HG02981 (cell line): Measurements from ENCODE around the gene RNU1-3.
"Not testable (repeated sequence)": the region's sequence is repeated elsewhere in the genome, so short reads cannot be mapped to it uniquely, and the experiment has no call there.

Source experiments
- ATAC-seq: cut with Tn5 transposase; IDR thresholded peaks from one replicate; pipeline ENCODE4 v1.9.1; 2021; ENCODE audit warnings: mild to moderate bottlenecking, moderate library complexity; ENCODE audit not compliant: unreplicated experiment

Gene RNU1-3

DNA sequence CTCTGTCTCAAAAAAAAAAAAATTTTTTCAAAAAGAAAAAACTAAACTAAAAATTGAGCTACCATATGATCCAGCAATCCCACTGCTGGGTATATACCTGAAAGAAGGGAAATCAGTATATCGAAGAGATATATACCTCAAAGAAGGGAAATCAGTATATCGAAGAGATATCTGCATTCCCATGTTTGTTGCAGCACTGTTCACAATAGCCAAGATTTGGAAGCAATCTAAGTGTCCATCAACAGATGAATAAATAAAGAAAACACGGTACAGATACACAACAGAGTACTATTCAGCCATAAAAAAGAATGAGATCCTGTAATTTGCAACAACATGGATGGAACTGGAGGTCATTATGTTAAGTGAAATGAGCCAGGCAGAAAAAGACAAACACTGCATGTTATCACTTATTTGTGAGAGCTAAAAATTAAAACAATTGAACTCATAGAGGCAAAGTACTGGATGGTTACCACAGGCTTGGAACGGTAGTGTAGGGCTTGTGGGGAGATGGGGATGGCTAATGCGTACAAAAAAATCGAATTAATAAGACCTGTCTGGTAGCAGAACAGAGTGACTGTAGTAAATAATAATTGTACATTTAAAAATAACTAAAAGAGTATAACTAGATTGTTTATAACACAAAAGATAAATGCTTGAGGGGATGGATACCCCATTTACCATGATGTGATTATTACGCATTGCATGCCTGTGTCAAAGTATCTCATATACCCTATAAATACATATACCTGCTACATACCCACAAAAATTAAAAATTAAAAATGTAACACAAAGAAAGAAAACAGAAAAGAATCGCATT, 25.4 kb downstream of the RNU1-3 start:
- not testable (repeated sequence) for ATAC-seq

DNA sequence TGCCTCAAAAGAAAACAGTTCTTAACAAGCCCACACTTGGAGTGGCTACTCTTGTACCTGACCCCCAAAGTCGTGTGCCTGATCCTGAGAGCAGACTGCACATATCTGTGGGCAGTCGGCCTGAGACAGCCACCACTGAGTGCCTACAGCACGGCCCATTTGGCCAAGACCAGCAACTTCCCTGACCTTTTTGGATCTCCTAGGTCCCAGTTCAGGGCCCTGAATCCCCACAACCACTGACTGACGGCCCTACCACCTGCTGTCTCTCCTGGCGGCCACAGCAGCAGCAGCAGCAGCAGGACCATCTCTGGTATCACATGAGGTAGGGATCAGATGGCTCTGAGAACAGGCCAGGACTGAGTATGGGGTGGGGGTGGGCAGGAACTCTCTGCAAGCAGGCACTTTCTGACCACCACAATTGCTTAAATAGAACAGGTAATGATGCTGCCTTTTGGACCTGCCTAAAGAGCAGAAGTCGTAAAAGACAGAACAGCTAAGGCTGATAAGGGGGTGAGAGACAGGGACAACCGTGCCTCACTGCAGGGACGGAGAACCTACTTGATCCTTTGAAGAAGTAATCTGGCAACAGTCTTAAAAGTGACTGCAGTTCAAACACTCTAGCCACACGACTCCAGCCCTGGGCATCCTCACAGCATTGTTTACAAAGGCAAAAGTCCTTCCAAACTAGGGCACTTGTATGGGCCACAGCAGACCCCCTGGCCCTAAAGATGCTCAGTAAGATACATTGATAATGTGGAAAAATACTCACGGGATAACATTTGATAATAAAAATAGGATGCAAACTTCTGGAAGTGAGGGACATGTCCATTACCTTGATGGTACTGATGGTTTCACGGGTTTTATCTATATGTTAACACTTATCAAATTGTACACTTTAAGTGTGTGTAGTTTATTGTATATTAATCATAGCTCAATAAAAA, 27.4 kb downstream of the RNU1-3 start:
- not testable (repeated sequence) for ATAC-seq

DNA sequence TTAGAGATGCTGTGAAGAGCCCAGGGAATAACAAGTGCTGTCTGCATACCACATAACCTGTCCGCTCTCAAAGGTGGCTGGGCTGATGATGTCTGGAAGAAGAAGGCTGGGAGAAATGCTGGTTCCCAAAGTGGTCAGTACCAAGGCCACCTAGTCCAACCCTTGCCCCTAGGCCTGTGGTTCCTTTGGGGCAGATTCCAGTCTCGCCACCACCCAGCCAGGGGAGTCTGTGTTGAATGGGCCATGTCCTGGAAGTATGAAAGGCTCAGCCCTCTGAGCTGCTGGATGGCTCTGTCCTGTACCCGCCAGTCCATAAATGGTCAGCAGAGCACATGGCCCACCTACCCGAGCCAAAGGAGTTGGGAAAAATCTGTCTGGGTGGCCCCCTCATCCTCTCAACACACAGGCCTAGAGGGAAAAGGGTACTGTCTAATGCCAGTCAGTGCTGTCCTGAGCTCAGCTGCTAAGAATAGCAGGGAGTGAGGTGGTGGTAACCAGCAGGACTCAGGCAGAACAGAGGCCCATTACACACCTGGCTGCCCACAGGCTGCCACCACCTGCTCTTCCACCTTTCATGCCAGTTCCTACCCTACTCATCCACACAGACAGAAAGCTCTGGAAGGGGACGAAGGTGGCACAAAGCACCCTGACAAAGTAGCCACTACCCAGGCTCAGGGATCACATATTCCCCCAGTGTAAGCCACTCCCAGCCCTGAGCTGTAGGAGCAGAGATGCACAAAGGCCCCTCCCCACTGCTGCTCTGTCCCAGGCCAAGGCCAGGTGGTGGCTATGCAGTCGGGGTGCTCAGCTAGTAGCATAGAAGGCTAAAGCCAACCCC, 28.6 kb downstream of the RNU1-3 start:
- not testable (repeated sequence) for ATAC-seq

DNA sequence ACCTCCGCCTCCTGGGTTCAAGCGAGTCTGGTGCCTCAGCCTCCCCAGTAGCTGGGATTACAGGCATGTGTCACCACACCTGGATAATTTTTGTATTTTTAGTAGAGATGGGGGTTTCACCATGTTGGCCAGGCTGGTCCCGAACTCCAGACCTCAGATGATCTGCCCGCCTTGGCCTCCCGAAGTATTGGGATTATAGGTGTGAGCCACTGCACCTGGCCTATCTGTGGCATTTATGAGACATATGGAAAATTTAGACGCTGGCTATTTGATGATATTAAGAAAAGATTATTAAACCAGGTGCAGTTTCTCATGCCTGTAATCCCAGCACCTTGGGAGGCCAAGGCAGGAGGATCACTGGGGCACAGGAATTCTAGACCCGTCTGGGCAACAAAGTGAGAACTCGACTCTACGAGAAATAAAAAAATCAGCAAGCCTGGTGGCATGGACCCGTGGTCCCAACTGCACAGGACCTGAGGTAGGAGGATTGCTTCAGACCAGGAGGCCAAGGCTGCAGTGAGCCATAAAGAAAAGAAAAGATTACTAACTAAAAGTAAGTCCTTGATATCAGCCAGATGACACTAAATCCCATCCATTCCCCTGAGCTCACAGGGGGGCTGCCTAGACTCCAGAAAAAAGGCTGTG, 30.1 kb downstream of the RNU1-3 start:
- ATAC-seq = not testable (repeated sequence)

DNA sequence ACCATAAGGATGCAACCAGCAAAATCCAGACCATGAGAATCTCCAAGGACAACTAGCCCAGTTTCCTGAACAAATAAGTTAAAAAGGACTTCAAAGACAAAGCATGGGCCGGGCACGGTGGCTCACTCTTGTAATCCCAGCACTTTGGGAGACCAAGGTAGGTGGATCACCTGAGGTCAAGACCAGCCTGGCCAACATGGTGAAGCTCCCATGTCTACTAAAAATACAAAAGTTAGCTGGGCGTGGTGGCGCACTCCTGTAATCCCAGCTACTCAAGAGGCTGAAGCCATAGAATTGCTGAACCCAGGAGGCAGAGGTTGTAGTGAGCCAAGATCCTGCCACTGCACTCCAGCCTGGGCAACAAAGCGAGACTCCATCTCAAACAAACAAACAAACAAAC, 30.8 kb downstream of the RNU1-3 start:
- not testable (repeated sequence) for ATAC-seq

DNA sequence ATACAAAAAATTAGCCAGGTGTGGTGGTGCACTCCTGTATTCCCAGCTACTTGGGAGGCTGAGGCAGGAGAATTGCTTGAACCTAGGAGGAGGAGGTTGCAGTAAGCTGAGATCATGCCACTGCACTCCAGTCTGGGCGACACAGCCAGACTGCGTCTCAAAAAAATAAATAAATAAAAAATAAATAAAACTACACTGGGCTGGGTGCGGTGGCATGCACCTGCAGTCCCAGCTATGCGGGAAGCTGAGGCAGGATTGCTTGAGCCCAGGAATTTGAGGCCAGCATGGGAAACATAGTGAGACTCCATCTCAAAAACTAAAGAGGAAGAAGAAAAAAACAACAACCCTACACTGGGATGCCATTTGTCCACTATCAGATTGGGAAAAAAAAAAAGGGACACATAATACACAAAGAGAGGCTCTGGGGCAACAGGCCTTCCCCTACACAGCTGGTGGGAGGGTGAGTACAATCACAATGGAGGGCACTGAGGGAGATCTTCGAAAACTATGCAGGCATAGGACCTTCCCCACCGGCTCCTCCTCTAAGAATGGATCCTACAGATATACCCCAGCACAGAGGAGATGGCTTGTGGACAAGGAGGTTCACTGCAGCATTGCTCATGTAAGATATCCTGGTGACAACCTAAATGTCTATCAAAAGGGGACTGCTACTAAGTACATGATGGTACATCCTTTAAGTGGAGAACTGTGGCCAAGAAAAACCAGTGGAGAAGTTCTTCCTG, 33.0 kb downstream of the RNU1-3 start:
- ATAC-seq = not testable (repeated sequence)

DNA sequence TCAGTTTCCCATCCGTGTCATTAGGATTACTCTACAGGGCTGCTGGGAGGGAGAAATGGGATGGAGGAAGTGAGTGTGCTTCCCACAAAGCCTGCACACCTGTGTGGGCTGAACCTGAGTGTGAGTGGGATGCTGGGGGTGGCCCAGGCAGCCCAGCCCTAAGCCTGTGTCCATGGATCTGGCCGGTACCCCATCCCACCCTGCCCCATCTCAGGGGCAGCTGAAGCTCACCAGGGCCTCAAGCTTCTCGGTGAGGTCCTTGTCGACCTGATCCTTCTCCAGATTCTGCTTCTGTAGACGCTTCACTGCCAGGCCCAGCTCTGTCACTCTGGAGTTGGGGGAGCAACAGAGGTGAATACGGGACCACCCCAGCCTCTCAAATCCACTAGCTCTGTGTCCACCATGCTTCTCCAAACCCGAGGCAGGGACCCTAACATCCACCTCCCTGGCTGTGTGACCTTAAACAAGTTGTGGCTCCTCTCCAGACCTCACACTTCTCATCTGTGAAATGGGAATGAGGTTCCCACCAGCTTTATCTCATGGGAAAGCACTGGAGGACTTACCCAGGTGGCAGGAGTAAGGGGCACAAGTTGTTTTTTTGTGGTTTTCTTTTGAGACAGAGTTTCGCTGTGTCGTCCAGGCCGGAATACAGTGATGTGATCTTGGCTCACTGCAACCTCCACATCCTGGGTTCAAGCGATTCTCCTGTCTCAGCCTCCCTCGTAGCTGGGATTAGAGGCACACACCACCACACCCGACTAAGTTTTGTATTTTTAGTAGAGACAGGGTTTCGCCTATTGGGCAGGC, 34.5 kb downstream of the RNU1-3 start:
- ATAC-seq = not testable (repeated sequence)

DNA sequence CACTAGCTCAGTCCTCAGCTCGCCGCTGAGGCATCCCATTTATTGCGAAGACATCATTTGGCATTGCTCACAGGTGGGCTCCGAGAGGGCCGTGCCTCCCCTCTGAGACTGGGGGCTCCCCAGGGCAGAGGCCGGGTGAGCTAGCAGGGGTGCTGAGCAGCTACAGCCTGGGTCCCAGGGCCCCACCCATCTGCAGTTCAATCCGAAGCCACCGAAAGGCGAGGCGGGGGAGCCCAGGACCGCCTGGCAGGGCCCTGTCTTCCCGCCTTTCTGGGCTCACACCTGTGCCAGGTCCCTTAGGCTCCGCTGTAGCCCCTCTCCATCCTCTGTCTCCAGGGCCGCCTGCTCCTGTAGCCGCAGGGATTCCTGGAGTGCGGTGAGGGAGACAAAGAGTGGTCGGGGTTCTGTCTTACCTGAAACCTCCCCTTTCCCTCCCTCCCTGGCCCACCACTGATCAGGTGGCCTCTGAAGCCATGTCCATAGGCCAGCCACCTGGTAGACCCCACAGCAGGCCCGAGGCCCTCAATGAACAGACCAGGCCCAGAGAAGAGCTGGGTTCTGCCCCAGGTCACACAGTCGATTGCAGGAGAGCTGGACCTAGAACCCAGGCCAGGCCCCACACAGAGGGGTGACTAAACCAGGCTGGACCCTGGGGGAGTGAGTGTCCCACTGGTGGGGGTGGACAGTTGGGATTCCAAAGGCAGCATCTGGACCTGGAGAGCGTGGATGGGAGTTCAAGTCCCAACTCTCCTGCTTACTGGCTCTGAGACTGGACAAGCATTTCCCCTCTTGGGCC, 35.3 kb downstream of the RNU1-3 start:
- no peak for ATAC-seq

DNA sequence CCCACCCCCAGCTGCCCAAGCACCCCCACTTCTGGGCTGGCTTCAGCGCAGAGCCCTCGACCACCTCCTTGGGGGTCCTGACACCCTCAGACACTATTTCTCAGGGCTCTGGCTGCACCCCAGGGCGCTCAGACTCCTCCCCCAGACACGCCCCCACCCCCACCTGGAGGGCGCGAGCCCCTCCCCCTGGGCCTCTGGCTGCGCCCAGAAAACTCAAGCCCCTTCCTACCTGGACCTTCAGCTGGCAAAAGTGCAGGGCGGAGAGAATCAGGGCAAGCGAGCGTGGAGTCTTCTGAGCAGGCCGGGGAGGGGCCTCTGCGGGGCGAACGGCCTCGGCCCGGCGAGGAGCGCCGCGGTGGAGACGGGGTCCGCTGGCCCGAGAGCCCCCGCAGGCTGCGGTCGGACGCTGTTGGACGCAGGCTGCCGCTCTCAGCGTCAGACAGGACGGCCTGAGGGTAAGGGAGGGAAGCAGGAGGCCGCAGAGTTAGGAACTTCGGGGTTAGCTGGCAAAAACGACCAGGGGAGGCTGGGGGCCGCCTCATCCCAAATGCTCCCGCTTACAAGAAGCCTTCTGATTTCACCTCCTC, 36.0 kb downstream of the RNU1-3 start:
- ATAC-seq = no peak

DNA sequence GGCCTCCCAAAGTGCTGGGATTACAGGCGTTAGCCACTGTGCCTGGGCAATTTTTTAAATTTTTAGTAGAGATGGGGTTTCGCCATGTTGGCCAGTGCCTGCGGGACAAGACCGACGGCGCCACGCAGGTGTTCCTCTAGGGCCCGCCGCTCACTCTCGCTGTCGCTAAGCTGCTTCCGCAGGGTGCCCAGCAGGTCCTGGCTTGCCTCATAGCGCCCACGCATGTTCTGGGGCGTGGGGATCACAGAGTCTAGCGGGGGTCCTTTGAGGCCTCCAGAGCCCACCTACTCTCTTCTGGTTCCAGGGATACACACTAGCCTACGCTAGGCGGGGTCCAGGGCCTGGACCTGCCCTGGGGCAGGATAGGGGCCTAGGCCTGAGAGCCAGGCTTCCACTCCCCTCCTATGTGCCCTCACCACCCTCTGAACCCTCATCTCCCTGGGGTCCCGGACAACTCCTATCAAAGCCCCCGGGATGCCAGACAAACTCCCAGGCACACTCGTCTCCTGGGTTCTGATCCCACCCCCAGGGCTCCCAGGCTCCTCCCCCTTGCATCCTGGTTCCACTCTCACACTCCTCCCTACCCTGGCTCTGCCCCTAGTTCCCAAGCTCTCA, 36.7 kb downstream of the RNU1-3 start:
- ATAC-seq = not testable (repeated sequence)

DNA sequence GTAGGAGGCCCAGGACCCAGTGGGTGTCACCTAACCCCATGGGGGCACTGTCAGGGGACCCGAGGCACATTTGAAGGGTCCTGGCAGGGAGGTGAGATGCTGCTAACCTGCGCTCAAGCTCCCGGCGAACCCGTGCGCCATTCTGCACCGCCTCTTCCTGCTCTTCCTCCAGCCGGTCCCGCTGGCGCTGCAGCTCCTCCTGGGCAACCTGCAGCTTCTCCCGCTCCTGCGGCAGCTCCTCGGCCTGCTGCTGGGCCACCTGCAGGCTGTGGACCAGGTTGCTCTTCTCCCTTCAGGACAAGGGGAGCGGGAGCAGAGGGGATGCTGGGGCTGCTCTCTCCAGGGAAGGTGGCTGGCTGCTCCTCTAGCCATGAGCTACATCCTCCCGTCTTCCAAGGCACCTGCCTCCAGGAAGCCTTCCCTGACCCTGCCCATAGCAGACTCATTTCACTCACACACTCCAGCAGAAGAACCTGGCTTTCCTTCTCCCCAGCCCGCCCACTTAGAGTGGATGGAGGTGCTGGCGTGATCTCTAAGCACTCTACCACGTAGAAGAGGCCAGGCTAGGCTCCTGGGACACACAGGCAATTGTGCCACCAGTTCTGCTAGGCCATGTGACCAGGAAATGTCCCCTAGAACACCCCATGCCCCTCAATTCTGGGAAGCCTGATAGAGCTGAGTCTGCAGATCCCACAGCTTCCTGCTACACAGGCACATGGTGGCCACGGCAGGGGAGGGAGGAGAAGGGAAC, 38.2 kb downstream of the RNU1-3 start:
- ATAC-seq = no peak

DNA sequence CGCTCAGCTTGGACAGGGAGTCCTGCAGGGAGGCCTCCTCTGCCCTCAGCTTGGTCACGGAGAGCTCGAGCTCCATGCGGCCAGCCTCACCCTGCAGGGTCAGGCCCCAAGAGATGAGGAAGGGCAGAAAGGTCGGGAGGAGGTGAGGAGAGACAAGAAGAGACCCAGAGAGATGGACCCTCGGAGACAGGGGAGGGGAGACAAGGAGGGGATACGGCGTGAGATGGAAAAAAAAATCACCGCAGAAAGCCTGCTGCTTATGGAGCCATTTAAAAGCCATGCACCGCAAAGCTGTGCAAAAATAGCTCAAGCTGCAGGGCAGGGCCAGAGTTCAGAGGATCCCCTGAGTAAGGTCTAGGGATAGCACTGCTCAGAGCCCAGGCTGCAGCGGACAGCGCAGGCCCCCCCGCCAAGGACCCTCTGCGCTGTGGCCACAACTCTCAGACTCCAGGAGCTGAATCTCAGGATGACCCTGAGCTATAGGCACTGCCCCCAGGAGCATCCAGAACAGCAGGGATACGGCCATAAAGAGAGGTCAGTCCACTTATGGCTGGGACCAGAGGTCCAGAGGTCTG, 40.3 kb downstream of the RNU1-3 start:
- not testable (repeated sequence) for ATAC-seq

DNA sequence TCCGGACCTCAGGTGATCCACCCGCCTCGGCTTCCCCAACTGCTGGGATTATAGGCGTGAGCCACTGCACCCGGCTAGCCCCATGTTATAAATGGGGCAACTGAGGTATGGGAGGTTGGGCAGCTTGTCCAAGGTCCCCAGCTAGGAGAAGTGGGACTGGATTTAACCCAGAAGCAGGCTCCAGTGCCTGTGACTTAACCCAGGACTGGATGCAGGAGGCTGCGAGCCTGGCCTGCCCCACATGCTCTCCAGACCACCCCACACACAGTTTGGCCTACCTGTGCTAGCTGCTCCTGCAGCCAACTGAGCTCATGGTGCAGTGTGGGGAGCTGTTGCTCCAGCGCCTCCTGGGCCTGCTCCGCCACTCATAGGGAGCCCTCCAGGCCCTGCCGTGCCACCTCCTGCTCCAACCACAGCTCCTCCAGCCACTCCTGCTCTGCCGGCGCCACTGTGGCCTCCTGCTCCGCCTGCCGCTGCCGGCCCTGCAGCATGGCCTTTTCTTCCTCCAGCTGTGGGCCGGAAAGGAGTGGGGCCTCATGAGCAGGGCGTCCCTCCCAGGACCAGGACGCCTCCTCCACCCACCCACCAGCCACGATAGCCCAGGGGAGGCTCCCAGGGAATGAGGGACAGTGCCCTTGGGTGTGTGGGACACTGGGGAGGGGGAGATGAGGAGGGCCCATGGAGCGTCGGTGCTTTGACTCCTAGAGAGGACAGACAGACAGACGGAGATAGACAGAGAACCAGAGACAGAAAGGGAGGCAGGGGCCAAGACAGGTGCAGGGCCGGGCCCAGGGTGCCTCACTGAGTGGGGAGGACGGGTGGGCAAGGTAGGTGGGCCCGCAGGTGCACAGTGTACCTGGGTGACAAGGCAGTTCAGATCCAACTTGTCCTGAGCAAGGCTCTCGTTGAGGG, 41.0 kb downstream of the RNU1-3 start:
- no peak for ATAC-seq

DNA sequence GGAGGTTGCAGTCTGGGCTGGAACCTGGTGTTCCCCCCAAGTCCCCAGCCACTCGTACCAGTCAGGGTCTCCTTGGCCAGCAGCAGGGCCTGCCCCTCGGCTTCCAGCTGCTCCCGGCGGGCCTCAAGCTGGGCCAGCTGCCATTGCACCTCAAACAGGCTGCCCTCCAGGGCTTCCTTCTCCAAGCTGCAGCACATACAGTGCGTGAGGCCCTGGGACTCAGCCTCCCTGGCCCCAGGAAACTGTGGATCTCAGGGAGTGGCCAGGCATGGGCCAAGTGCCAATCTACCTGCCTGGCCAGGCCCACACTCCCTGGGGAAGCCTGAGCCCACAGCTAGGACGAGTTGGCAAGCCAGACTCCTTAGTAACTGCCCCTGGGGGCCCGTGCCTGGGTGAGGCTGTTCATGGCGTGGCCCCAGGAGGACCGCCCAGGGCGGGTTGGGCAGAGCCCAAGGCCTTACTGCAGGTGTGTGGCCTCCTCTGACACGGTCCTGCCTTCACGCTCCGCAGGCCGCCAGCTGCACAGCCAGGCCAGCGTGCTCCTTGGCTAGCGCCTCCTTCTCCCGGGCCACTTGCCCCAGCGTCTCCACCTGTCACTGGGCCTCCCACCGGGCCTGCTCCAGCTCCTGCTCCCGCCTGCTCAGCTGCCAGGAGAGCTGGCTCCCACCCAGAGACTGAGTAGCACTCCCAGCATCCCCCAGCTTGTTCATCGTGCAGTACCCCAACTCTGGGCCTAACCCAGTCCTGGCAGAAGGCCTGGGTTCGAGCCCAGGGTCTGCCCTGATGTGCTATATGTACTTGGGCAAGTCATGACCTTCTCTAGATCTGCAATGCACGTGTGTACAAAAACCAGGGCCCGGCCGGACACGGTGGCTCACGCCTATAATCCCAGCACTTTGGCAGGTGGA, 42.7 kb downstream of the RNU1-3 start:
- not testable (repeated sequence) for ATAC-seq
